GM11168 (cell line): ENCODE results near the gene RAB11FIP4.

ENCODE experiments used
- in situ Hi-C: fragments of 300-500 bp; cut with MboI; formaldehyde crosslinking; loops from one replicate; pipeline ENCODE4 v1.12.0; 2022; ENCODE audit warnings: low sequenced_read_pairs; ENCODE audit not compliant: unreplicated experiment

Gene RAB11FIP4

GRCh38 chr17:31479524-31479923, 88.0 kb downstream of the RAB11FIP4 start:
- in situ Hi-C loops, result no loop called here

GRCh38 chr17:31480067-31480466, 88.6 kb downstream of the RAB11FIP4 start:
- in situ Hi-C loops, result no loop called here

- in situ Hi-C loops, result no loop called here
Observed at GRCh38 chr17:31480904-31481782, 89.7 kb downstream of the RAB11FIP4 start.

- in situ Hi-C loops, result no loop called here
Observed at GRCh38 chr17:31481783-31482081, 90.3 kb downstream of the RAB11FIP4 start.

- in situ Hi-C loops, result no loop called here
Observed at GRCh38 chr17:31484821-31485220, 93.3 kb downstream of the RAB11FIP4 start.

- in situ Hi-C loops, result no loop called here
Observed at GRCh38 chr17:31486351-31487062, 95.0 kb downstream of the RAB11FIP4 start.

- in situ Hi-C loops, result no loop called here
Observed at GRCh38 chr17:31487063-31487647, 95.7 kb downstream of the RAB11FIP4 start.

- in situ Hi-C loops, result no loop called here
Observed at GRCh38 chr17:31487648-31488263, 96.3 kb downstream of the RAB11FIP4 start.

GRCh38 chr17:31488264-31488981, 96.9 kb downstream of the RAB11FIP4 start:
- in situ Hi-C loops, result no loop called here

GRCh38 chr17:31488982-31489294, 97.5 kb downstream of the RAB11FIP4 start:
- in situ Hi-C loops, result no loop called here

- in situ Hi-C loops, result no loop called here
Observed at GRCh38 chr17:31489295-31490018, 98.0 kb downstream of the RAB11FIP4 start.

- in situ Hi-C loops, result no loop called here
Observed at GRCh38 chr17:31490019-31490650, 98.7 kb downstream of the RAB11FIP4 start.

- in situ Hi-C loops, result no loop called here
Observed at GRCh38 chr17:31490671-31491375, 99.3 kb downstream of the RAB11FIP4 start.

- in situ Hi-C loops, result no loop called here
Observed at GRCh38 chr17:31491376-31492131, 100.1 kb downstream of the RAB11FIP4 start.

GRCh38 chr17:31492206-31492605, 100.7 kb downstream of the RAB11FIP4 start:
- in situ Hi-C loops, result no loop called here

GRCh38 chr17:31492880-31493655, 101.6 kb downstream of the RAB11FIP4 start:
- in situ Hi-C loops, result no loop called here

- in situ Hi-C loops, result no loop called here
Observed at GRCh38 chr17:31493656-31494155, 102.2 kb downstream of the RAB11FIP4 start.
